Stimulated activated CD8-positive, alpha-beta memory T cell treated with anti-CD3 and anti-CD28 coated beads, Interleukin-15, amount 100 ng/mL, for 4 hours (primary cell): ENCODE data around the gene ANO1.
"Not testable (repeated sequence)": the region's sequence is repeated elsewhere in the genome, so short reads cannot be mapped to it uniquely, and the experiment has no call there.

ENCODE experiments used
- DNase-seq, 2 donors: peaks; one replicate each; pipeline ENCODE4 v3.0.0-alpha.2; 2020; ENCODE audit warnings: low read depth in 2 of 2

ANO1 gene

GRCh38 chr11:70209391-70209912 is 131.3 kb downstream of the ANO1 start:
- DNase-seq, result no peak

DNA sequence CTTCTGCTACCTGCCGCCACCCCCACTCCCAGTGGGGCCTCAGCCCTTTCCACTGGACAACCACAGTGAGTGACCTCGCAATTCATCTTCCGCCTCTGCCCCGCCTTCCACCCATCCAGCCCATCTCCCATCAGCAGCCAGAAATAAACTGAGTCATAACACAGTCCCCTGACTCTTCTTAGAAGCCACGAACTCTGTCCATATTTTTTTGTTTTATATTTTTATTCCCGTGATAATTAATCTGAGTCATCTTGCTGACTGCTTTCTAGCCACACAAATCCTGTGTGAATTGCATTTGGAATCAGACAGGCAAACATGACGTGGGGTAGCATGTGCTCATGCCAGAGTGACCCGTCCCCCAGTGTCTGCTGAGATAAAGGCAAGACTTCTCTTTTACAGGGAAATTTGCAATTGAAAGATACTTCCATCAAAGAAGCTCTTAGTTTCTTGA is 132.0 kb downstream of the ANO1 start:
- DNase-seq, result no peak

DNA sequence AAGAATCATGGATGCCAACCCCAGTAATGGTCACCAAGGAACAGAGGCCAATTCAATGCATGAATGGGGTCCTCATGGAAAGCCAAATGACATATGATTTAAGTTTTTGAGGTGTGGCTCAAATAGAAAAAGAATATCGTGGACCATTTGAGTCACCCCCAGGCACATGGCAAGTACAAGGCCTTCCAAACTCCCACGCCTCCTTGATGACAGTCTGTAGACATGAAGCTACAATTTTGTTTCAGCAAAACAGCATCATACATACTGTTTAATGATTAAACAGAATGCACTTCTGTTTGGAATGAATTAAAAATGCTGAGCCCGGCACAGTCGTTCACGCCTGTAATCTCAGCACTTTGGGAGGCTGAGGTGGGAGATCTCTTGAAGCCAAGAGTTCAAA is 132.4 kb downstream of the ANO1 start:
- DNase-seq, result no peak

GRCh38 chr11:70212227-70212811 is 134.2 kb downstream of the ANO1 start:
- DNase-seq, result no peak

GRCh38 chr11:70217388-70217787 is 139.3 kb downstream of the ANO1 start:
- not testable (repeated sequence) for DNase-seq

DNA sequence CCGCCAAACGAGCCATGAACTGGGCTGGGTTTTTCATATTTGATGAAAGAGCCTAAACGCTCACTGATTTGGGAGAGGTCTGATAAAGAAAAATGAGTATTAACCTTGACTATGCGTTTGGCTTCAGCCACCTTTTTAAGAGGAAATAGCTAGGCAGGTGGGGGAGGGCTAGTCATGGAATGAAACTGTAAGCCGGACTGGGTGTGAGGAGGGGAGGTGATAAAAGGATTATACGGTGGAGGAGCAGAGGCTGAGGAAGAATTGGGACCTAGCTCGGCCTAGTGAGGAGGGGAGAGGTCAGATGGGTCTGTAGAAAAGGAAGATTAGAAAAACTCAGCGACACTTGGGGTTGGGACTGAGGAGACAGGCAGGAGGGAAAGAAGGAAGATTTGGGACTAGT is 140.0 kb downstream of the ANO1 start:
- DNase-seq, result not testable (repeated sequence)

DNA sequence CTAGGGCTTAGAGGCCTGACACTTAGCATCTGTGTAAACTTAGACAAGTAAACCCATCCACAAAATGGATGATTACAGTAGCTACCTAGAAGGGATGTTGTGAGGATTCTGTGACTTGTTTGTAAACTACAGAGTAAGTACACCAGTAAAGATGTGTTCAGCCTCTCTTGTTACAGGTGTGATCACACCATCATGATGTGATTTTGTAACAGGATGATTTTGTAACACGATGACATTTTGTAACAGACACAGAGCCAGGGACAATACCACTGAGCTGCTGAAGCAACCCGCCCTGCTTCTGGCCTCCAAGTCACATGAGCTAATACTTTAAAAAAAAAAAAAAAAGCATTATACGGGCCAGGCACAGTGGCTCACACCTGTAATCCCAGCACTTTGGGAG is 142.0 kb downstream of the ANO1 start:
- DNase-seq, result no peak

DNA sequence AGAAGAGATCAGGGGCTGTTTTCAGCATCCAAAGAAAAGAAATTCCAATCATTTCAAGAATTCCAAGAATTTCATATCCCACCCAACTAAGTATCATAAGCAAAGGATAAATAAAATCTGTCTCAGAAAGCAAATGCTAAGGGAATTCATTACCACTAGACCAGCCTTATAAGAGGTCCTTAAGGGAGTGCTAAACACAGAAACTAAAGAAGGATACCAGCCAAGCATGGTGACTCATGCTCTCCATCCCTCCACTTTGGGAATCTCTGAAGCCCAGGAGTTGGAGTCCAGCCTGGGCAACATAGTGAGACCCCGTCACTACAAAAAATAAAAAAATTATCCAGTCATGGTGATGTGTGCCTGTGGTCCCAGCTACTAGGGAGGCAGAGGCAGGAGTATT is 142.8 kb downstream of the ANO1 start:
- no peak for DNase-seq

DNA sequence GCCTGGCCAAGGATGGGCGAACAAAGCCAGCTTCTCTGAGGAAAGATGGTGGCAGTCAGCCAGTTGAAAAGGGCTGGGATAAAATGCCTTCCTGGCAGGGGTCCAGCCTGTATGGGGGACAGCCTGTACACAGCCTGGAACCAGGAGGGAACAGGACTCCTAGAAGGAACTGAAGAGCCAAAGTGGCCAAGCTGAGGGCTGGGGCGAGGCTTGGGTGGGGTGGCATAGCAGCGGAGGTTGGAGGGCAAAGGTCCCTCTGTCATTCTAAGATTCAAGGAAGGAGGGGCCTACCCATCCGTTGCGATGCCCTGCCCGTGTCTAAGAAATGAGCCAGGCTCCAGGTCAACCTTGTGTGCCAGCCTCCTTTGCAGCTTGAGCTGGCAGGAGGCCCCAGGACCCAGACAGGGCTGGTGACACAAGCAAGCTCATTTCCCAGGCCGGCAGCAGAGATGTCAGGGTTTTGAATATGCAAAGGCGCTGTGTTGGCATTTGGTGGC is 147.6 kb downstream of the ANO1 start:
- no peak for DNase-seq

DNA sequence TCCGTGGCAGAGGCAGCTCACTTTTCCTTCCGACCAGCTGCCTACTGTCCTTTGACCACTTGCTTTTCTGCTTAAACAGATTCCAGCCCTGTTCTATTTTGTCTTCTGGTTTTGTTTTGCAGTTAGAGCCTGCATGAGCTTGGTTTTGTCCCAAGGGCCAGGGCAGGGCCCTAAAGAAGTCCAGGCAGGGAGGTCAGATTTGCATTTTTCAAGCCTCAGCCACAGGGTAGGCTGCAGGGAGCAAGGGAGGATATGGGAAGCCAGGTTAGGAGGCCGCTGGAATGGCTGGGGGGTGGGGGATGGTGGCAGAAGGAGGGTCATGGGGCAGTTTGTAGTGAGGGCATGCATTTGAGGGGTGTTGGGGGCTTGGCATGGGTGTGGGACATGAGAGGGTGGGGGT is 148.1 kb downstream of the ANO1 start:
- no peak for DNase-seq

GRCh38 chr11:70226967-70227366 is 148.8 kb downstream of the ANO1 start:
- DNase-seq, result no peak

GRCh38 chr11:70229737-70230136 is 151.6 kb downstream of the ANO1 start:
- DNase-seq, result no peak

GRCh38 chr11:70230151-70230839 is 152.2 kb downstream of the ANO1 start:
- no peak for DNase-seq

GRCh38 chr11:70230840-70231710 is 153.0 kb downstream of the ANO1 start:
- no peak for DNase-seq

GRCh38 chr11:70233034-70233433 is 154.9 kb downstream of the ANO1 start:
- DNase-seq, result no peak

GRCh38 chr11:70233511-70233934 is 155.4 kb downstream of the ANO1 start:
- DNase-seq, result no peak

- no peak for DNase-seq
Observed at GRCh38 chr11:70233962-70234361, 155.8 kb downstream of the ANO1 start.
